Measurements from ENCODE around the gene FCGR3A. TPM values are rescaled to one million over a fixed set of nuclear protein-coding genes. Genes with fewer than 3 reads are reported as not detected.

Gene FCGR3A
- total and polyA plus RNA-seq, 2 of the 8 experiments (the other 6 are each of a cell fraction or from before 2014, with no cell fraction given), result not detected

- CTCF ChIA-PET (ENCODE audit: partially characterized antibody), result interaction anchor here (1.1 kb wide), 1 partner anchor 238 kb away, joined by 3 read pairs; no protein-coding TSS in a partner anchor
- no peak overlapping the region for H3K27ac ChIP-seq (ENCODE audit: low read depth, low read length)
- H4K8ac ChIP-seq (ENCODE audit: extremely low read depth, insufficient read depth, low read length), result no peak overlapping the region
- no peak overlapping the region for H2BK15ac ChIP-seq (ENCODE audit: low read length)
- no peak overlapping the region for H2BK12ac ChIP-seq (ENCODE audit: low read depth, low read length)
- H4K20me1 ChIP-seq (replicated peaks in 1 of 2; ENCODE audit: control insufficient read depth in 1 of 2, insufficient read depth in 2 of 2, low read length in 2 of 2), result no peaks in the 10 kb centered on the region
- H3K79me2 ChIP-seq (ENCODE audit: control insufficient read depth in 1 of 2, insufficient read depth in 2 of 2, low read length in 2 of 2), result no peaks in the 10 kb centered on the region
- no peak overlapping the region for H2BK120ac ChIP-seq (replicated peaks; ENCODE audit: low read depth, low read length)
- no peak overlapping the region for H2BK5ac ChIP-seq (ENCODE audit: low read depth, low read length)
- H4K91ac ChIP-seq (replicated peaks; ENCODE audit: insufficient read length, low read length), result no peak overlapping the region
- H3K4ac ChIP-seq (replicated peaks; ENCODE audit: insufficient read length, low read depth, low read length), result no peak overlapping the region
- no peak overlapping the region for H3K9ac ChIP-seq (replicated peaks in 1 of 4; ENCODE audit: extremely low read depth in 1 of 4, low read depth in 3 of 4, low read length in 3 of 4)
- H3K56ac ChIP-seq (replicated peaks; ENCODE audit: insufficient read length, low read depth, low read length), result no peak overlapping the region
- H3K23ac ChIP-seq (ENCODE audit: insufficient read length), result no peak overlapping the region
- no peak overlapping the region for H3K14ac ChIP-seq (ENCODE audit: insufficient read length)
- H3K4me3 ChIP-seq (ENCODE audit: extremely low read depth in 1 of 4, insufficient read depth in 2 of 4, low read depth in 3 of 4, low read length in 4 of 4), result no peak overlapping the region
- no peaks in the 10 kb centered on the region for H3K79me1 ChIP-seq (ENCODE audit: low read depth, low read length)
- H3K23me2 ChIP-seq (ENCODE audit: low read depth, low read length), result no peaks in the 10 kb centered on the region
- TF ChIP-seq HDAC2 (IDR thresholded peaks at IDR 0.05; ENCODE audit: borderline replicate concordance in 1 of 2, low read depth in 2 of 2, low read length in 2 of 2) (no peak), E2F6 (IDR thresholded peaks at IDR 0.05) (no peak), TCF12 (IDR thresholded peaks at IDR 0.05; ENCODE audit: low read depth, low read length) (no peak), JUN (IDR thresholded peaks at IDR 0.05; ENCODE audit: low read depth, low read length) (no peak)
- no peak overlapping the region for H2AFZ ChIP-seq (ENCODE audit: low read length)
- no peak overlapping the region for H3K4me2 ChIP-seq (ENCODE audit: insufficient read depth in 1 of 2, low read depth in 2 of 2, low read length in 2 of 2)
- no peak overlapping the region for H2AK5ac ChIP-seq (ENCODE audit: low read depth, low read length)
- H3K4me1 ChIP-seq (replicated peaks in 1 of 4; ENCODE audit: control insufficient read depth in 3 of 4, insufficient read depth in 4 of 4, low read length in 3 of 4), result peaks cover 0 to 6% (median 0%) of the 10 kb centered on the region in 4 experiments; a peak in 3 of 7 replicates
- H4K5ac ChIP-seq (ENCODE audit: insufficient read length, low read depth, low read length), result no peak overlapping the region
- H3K36me3 ChIP-seq (ENCODE audit: control insufficient read depth in 2 of 4, insufficient read depth in 4 of 4, low read length in 3 of 4), result no peaks in the 10 kb centered on the region
- no peak for DNase-seq (ENCODE audit: low read depth in 1 of 2, low spot score in 2 of 2)
- H3K9me3 ChIP-seq (ENCODE audit: insufficient read depth in 2 of 2, low read depth in 1 of 2, low read length in 1 of 2), result no peaks in the 10 kb centered on the region
- no peak overlapping the region for H2BK20ac ChIP-seq (ENCODE audit: low read length)
- no peak for FAIRE-seq
- H3K27me3 ChIP-seq (replicated peaks in 1 of 4; ENCODE audit: control insufficient read depth in 3 of 4, extremely low read depth in 1 of 4, insufficient read depth in 3 of 4, low read length in 3 of 4), result no peaks in the 10 kb centered on the region; a peak in 1 of 7 replicates
- POLR2A ChIA-PET (ENCODE audit: partially characterized antibody), result no interaction called here
- H3K18ac ChIP-seq (ENCODE audit: extremely low read depth, low read length), result no peak overlapping the region
Measured at GRCh38 chr1:161503394-161503748, 46.2 kb downstream of the FCGR3A start.

All from H1 (cell line).